ENCODE data around the gene SIGLEC7. TPM values are rescaled to one million over a fixed set of nuclear protein-coding genes. Genes with fewer than 3 reads are reported as not detected.

SIGLEC7 gene
- polyA plus RNA-seq, 1 of the 3 experiments (the other 2 are of a cell fraction) = not detected

DNA sequence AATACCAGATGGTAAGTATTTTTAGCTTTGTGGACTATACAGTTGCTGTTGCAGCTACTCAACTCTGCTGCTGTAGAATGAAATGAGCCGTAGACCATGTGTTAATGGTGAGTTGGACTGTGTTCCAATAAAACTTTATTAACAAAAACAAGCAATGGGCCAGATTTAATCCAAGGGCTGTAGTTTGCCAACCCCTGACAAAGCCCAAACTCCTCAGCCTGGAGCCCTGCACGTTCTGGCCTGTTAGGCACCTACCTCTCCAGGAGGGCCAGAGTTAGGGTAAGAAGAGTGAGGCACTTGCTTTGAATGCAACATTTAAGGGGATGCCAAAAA lies 46.1 kb downstream of the SIGLEC7 start:
- Histone ChIP-seq H2AFZ (ENCODE audit: low read depth) (no peak overlapping the region), H3F3A (replicated peaks; ENCODE audit: insufficient read depth) (no peaks in the 10 kb centered on the region), H3K36me3 (replicated peaks in 1 of 2; ENCODE audit: control insufficient read depth in 1 of 2, insufficient read depth in 2 of 2, low read length in 1 of 2) (no peaks in the 10 kb centered on the region), H3K4me3 (ENCODE audit: low read depth in 2 of 2, low read length in 1 of 2) (no peak overlapping the region), H3K79me2 (ENCODE audit: insufficient read depth) (no peaks in the 10 kb centered on the region), H3K27me3 (ENCODE audit: insufficient read depth) (peaks cover 78% of the 10 kb centered on the region), H3K4me2 (no peak overlapping the region), H3K9me3 (no peaks in the 10 kb centered on the region), H3K9ac (no peak overlapping the region), H3K4me1 (ENCODE audit: control insufficient read depth in 1 of 2, insufficient read depth in 2 of 2, low read depth in 1 of 2, low read length in 1 of 2) (no peaks in the 10 kb centered on the region), H3K27ac (ENCODE audit: low read depth in 2 of 2, low read length in 1 of 2) (no peak overlapping the region), H3K9me2 (no peaks in the 10 kb centered on the region), H4K20me1 (ENCODE audit: insufficient read depth) (no peaks in the 10 kb centered on the region)
- POLR2A ChIA-PET = no interaction called here
- TF ChIP-seq, protein P1, sequence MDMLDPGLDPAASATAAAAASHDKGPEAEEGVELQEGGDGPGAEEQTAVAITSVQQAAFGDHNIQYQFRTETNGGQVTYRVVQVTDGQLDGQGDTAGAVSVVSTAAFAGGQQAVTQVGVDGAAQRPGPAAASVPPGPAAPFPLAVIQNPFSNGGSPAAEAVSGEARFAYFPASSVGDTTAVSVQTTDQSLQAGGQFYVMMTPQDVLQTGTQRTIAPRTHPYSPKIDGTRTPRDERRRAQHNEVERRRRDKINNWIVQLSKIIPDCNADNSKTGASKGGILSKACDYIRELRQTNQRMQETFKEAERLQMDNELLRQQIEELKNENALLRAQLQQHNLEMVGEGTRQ (IDR thresholded peaks at IDR 0.05; ENCODE audit: borderline replicate concordance, low read depth, low read length) = no peak
- no peak for TF ChIP-seq ELF1 (IDR thresholded peaks at IDR 0.05)
- no peak for TF ChIP-seq CHD2 (IDR thresholded peaks at IDR 0.05; ENCODE audit: low read length, partially characterized antibody)
- TF ChIP-seq, protein P2, sequence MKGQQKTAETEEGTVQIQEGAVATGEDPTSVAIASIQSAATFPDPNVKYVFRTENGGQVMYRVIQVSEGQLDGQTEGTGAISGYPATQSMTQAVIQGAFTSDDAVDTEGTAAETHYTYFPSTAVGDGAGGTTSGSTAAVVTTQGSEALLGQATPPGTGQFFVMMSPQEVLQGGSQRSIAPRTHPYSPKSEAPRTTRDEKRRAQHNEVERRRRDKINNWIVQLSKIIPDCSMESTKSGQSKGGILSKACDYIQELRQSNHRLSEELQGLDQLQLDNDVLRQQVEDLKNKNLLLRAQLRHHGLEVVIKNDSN (IDR thresholded peaks at IDR 0.05; ENCODE audit: borderline replicate concordance, low read depth) = no peak
- TF ChIP-seq SMC3 (IDR thresholded peaks at IDR 0.05; ENCODE audit: low read depth, low read length) = no peak
- no peak for TF ChIP-seq GABPA (IDR thresholded peaks at IDR 0.05; ENCODE audit: low read depth)
- TF ChIP-seq RXRA (IDR thresholded peaks at IDR 0.05; ENCODE audit: borderline replicate concordance, low read depth) = no peak
- TF ChIP-seq, protein P3, sequence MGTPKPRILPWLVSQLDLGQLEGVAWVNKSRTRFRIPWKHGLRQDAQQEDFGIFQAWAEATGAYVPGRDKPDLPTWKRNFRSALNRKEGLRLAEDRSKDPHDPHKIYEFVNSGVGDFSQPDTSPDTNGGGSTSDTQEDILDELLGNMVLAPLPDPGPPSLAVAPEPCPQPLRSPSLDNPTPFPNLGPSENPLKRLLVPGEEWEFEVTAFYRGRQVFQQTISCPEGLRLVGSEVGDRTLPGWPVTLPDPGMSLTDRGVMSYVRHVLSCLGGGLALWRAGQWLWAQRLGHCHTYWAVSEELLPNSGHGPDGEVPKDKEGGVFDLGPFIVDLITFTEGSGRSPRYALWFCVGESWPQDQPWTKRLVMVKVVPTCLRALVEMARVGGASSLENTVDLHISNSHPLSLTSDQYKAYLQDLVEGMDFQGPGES (IDR thresholded peaks at IDR 0.05; ENCODE audit: low read depth, low read length) = no peak
- TF ChIP-seq RFX5 (IDR thresholded peaks at IDR 0.05; ENCODE audit: low read length) = no peak
- TF ChIP-seq GATA2 (CRISPR knock-in tag; IDR thresholded peaks at IDR 0.05) = no peak
- TF ChIP-seq, protein P4, sequence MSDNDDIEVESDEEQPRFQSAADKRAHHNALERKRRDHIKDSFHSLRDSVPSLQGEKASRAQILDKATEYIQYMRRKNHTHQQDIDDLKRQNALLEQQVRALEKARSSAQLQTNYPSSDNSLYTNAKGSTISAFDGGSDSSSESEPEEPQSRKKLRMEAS (IDR thresholded peaks at IDR 0.05; ENCODE audit: low read depth) = no peak
- TF ChIP-seq MEF2A (IDR thresholded peaks at IDR 0.05; ENCODE audit: borderline replicate concordance, low read depth) = no peak
- TF ChIP-seq, protein P5, sequence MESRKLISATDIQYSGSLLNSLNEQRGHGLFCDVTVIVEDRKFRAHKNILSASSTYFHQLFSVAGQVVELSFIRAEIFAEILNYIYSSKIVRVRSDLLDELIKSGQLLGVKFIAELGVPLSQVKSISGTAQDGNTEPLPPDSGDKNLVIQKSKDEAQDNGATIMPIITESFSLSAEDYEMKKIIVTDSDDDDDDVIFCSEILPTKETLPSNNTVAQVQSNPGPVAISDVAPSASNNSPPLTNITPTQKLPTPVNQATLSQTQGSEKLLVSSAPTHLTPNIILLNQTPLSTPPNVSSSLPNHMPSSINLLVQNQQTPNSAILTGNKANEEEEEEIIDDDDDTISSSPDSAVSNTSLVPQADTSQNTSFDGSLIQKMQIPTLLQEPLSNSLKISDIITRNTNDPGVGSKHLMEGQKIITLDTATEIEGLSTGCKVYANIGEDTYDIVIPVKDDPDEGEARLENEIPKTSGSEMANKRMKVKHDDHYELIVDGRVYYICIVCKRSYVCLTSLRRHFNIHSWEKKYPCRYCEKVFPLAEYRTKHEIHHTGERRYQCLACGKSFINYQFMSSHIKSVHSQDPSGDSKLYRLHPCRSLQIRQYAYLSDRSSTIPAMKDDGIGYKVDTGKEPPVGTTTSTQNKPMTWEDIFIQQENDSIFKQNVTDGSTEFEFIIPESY (IDR thresholded peaks at IDR 0.05; ENCODE audit: borderline replicate concordance, low read depth) = no peak
- no peak for TF ChIP-seq TEAD4 (IDR thresholded peaks at IDR 0.05; ENCODE audit: borderline replicate concordance, insufficient read depth)
- TF ChIP-seq, protein P6, sequence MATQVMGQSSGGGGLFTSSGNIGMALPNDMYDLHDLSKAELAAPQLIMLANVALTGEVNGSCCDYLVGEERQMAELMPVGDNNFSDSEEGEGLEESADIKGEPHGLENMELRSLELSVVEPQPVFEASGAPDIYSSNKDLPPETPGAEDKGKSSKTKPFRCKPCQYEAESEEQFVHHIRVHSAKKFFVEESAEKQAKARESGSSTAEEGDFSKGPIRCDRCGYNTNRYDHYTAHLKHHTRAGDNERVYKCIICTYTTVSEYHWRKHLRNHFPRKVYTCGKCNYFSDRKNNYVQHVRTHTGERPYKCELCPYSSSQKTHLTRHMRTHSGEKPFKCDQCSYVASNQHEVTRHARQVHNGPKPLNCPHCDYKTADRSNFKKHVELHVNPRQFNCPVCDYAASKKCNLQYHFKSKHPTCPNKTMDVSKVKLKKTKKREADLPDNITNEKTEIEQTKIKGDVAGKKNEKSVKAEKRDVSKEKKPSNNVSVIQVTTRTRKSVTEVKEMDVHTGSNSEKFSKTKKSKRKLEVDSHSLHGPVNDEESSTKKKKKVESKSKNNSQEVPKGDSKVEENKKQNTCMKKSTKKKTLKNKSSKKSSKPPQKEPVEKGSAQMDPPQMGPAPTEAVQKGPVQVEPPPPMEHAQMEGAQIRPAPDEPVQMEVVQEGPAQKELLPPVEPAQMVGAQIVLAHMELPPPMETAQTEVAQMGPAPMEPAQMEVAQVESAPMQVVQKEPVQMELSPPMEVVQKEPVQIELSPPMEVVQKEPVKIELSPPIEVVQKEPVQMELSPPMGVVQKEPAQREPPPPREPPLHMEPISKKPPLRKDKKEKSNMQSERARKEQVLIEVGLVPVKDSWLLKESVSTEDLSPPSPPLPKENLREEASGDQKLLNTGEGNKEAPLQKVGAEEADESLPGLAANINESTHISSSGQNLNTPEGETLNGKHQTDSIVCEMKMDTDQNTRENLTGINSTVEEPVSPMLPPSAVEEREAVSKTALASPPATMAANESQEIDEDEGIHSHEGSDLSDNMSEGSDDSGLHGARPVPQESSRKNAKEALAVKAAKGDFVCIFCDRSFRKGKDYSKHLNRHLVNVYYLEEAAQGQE (IDR thresholded peaks at IDR 0.05; ENCODE audit: low read depth, low read length) = no peak
- DNase-seq = no peak
- CTCF ChIA-PET = interaction anchor here (1.8 kb wide), 1 partner anchor 30 kb away, joined by 5 read pairs; no protein-coding TSS in a partner anchor
- 6% methylated on average over 2 of the region's 2 CpGs for WGBS (ENCODE audit: low lambda C conversion rate)

Data from SK-N-SH (cell line).